Activated CD4-positive, CD25-positive, alpha-beta regulatory T cell treated with anti-CD3 and anti-CD28 coated beads, Interleukin-2, amount 50 U/mL, for 72 hours (primary cell): ENCODE results near the gene ANKRD7.
"Not testable (repeated sequence)": the region's sequence is repeated elsewhere in the genome, so short reads cannot be mapped to it uniquely, and the experiment has no call there.

Experiments used
- DNase-seq: peaks from one replicate; pipeline ENCODE4 v3.0.0; 2021

The ANKRD7 gene

GRCh38 chr7:118240320-118240719 is 15.8 kb downstream of the ANKRD7 start:
- DNase-seq = not testable (repeated sequence)

- DNase-seq = no peak
These were observed 19.2 kb downstream of the ANKRD7 start for GRCh38 chr7:118243695-118244094.

- DNase-seq = no peak
These were observed 20.9 kb downstream of the ANKRD7 start for GRCh38 chr7:118245267-118246040.

- DNase-seq = no peak
These were observed 26.5 kb downstream of the ANKRD7 start for GRCh38 chr7:118250860-118251494.

GRCh38 chr7:118252087-118252486 is 27.6 kb downstream of the ANKRD7 start:
- no peak for DNase-seq

- no peak for DNase-seq
These were observed 34.6 kb downstream of the ANKRD7 start for GRCh38 chr7:118259115-118259514.

GRCh38 chr7:118264836-118265235 is 40.3 kb downstream of the ANKRD7 start:
- DNase-seq = no peak

- DNase-seq = no peak
These were observed 56.0 kb downstream of the ANKRD7 start for GRCh38 chr7:118280319-118281012.

- DNase-seq = no peak
These were observed 56.7 kb downstream of the ANKRD7 start for GRCh38 chr7:118281196-118281595.

- no peak for DNase-seq
These were observed 60.9 kb downstream of the ANKRD7 start for GRCh38 chr7:118285358-118285757.

GRCh38 chr7:118286131-118286530 is 61.6 kb downstream of the ANKRD7 start:
- DNase-seq = no peak

GRCh38 chr7:118288098-118288497 is 63.6 kb downstream of the ANKRD7 start:
- DNase-seq = no peak

- no peak for DNase-seq
These were observed 65.0 kb downstream of the ANKRD7 start for GRCh38 chr7:118289476-118289875.
